Activated naive CD8-positive, alpha-beta T cell treated with anti-CD3 and anti-CD28 coated beads, Interleukin-2, amount 10 ng/mL, durations not matched to agents 7 days and 5 days (primary cell): ENCODE measurements around the gene DGCR6. TPM values are rescaled to one million over a fixed set of nuclear protein-coding genes. Genes with fewer than 3 reads are reported as not detected.
"Not testable (repeated sequence)": the region's sequence is repeated elsewhere in the genome, so short reads cannot be mapped to it uniquely, and the experiment has no call there.

Source experiments
- ATAC-seq: fragments of 150-1000 bp; cut with Tn5 transposase; one replicate; pipeline ENCODE4 v1.10.0; 2021; ENCODE audit warnings: low read depth, moderate library complexity
- POLR2A ChIA-PET: fragments of 350-600 bp; sonication (Branson Sonifier 250); formaldehyde crosslinking; loops from one replicate; lab custom pipeline; 2021; ENCODE audit warnings: antibody characterized with exemption; lab: Charles Lee
- DNase-seq: peaks from one replicate; pipeline ENCODE4 v3.0.0; 2021
- H3K27ac Mint-ChIP-seq: one replicate; pipeline ENCODE4 v1.8.0; 2022; ENCODE audit warnings: mild to moderate bottlenecking, mixed read lengths
- H3K27me3 Mint-ChIP-seq: one replicate; pipeline ENCODE4 v1.8.0; 2022; ENCODE audit warnings: mild to moderate bottlenecking, moderate library complexity, mixed read lengths
- H3K36me3 Mint-ChIP-seq: one replicate; pipeline ENCODE4 v1.8.0; 2021; ENCODE audit warnings: mild to moderate bottlenecking, mixed read lengths
- H3K4me1 Mint-ChIP-seq: one replicate; pipeline ENCODE4 v1.8.0; 2021; ENCODE audit warnings: mixed read lengths
- H3K4me3 Mint-ChIP-seq: one replicate; pipeline ENCODE4 v1.8.0; 2022; ENCODE audit warnings: mild to moderate bottlenecking, moderate library complexity, mixed read lengths
- H3K9me3 Mint-ChIP-seq: one replicate; pipeline ENCODE4 v1.8.0; 2021; ENCODE audit warnings: mixed read lengths
- total RNA-seq, 2 experiments: library from RNA; stranded (reverse); gene quantifications; one replicate each; pipeline ENCODE4 v1.2.3, GENCODE V29; 2021

The DGCR6 gene
- total RNA-seq, 2 experiments from 2014 or later = 2.8 to 2.9 TPM

DNA sequence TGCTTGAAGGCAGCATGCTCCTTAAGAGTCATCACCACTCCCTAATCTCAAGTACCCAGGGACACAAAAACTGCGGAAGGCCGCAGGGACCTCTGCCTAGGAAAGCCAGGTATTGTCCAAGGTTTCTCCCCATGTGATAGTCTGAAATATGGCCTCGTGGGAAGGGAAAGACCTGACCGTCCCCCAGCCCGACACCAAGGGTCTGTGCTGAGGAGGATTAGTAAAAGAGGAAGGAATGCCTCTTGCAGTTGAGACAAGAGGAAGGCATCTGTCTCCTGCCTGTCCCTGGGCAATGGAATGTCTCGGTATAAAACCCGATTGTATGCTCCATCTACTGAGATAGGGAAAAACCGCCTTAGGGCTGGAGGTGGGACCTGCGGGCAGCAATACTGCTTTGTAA, 41.0 kb downstream of the DGCR6 start:
- POLR2A ChIA-PET, H3K9me3 Mint-ChIP-seq, H3K4me1 Mint-ChIP-seq, H3K27ac Mint-ChIP-seq, DNase-seq, H3K4me3 Mint-ChIP-seq, ATAC-seq, H3K36me3 Mint-ChIP-seq: not testable (repeated sequence)
- H3K27me3 Mint-ChIP-seq = peaks cover 13% of the 10 kb centered on the region

DNA sequence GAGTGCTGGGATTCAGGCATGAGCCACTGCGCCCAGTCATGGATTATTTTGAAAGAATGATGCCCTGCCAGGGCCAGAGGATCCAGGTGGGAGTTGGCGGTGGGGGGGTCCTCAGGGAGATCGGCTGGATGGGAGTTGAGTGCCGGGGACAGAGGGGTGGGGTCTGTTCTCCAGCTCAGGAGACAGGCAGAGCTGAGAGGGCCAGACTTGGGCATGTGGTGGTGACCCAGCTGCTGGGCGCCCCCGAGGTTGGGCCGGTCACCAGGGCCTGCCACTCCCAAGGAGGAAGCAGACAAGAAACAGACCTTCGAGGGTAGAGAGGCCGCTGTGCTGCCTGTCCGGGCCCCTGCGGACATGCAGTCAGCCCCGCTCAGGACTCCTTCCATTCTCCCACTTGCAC, 41.8 kb downstream of the DGCR6 start:
- ATAC-seq (no peak), DNase-seq (no peak)
- Mint-ChIP-seq H3K27me3 (peaks cover 13% of the 10 kb centered on the region), H3K4me3 (no peak overlapping the region), H3K9me3 (no peaks in the 10 kb centered on the region), H3K36me3 (no peaks in the 10 kb centered on the region), H3K27ac (no peak overlapping the region), H3K4me1 (no peaks in the 10 kb centered on the region)
- POLR2A ChIA-PET = no interaction called here

DNA sequence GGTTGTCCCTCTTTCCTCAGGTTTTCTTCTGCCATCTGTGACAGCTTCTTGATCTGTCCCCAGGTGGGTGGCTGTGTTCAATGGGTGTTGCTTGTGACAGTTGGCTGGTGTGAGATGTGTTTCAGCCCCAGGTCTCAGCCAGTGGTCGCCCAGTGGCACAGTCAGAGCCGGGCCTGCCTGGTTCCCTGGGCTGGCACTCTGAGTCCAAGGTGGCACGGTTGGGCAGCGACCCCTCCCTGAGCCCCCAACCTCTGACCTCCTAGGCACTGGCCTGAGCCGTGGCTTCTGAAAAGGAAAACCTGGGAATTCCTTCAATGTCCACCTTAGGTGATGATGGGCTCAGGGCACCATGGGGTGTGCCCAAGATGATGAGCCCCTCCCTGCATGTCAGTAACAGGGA, 44.0 kb downstream of the DGCR6 start:
- Mint-ChIP-seq H3K36me3 (no peaks in the 10 kb centered on the region), H3K27ac (no peak overlapping the region), H3K9me3 (no peaks in the 10 kb centered on the region), H3K4me1 (no peaks in the 10 kb centered on the region), H3K4me3 (no peak overlapping the region), H3K27me3 (peaks cover 13% of the 10 kb centered on the region)
- ATAC-seq (no peak), DNase-seq (no peak)
- POLR2A ChIA-PET = no interaction called here

DNA sequence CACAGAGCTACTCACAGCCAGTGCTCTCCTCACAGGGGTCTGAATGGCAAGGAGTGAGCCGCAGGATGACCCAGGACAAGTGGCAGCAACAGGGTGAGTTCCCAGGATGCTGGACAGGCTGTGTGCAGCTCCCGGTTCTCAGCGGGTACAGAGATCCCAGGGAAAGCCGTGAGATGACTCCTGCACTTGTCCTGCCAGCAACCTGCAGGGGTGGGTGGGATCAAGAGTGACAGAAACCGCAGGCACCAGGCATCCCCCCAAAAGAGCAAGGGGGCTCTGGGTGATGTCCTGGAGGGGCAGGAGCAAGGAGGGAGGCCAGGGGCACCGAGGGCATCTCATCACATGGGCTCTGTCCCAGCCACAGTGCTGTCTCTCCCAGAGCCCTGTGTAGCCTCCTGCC, 45.9 kb downstream of the DGCR6 start:
- Mint-ChIP-seq H3K27ac (no peak overlapping the region), H3K36me3 (no peaks in the 10 kb centered on the region), H3K9me3 (no peaks in the 10 kb centered on the region), H3K4me1 (no peaks in the 10 kb centered on the region), H3K27me3 (peaks cover 13% of the 10 kb centered on the region), H3K4me3 (no peak overlapping the region)
- DNase-seq (no peak), ATAC-seq (no peak)
- POLR2A ChIA-PET = no interaction called here

DNA sequence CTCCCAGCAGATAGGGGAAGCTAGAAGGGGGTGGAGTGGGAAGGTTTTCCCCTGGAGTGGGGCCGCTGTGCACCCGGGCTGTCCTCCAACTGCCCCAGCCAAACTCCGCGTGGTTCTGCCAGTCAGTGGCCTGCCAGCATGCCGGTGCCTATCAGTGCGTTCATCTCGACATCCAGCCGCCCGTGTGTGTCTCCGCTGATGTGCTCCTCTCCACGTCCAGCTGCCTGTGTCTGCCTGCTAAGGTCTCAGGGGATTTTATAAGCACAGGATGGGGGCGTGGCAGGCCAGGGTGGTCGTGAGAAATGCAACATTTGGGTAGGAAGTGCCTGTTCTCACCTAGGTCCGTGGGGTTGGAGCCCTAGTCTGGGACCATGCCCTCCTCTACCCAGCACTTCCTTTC, 47.0 kb downstream of the DGCR6 start:
- H3K4me3 Mint-ChIP-seq, H3K4me1 Mint-ChIP-seq, H3K27me3 Mint-ChIP-seq, H3K9me3 Mint-ChIP-seq, DNase-seq, POLR2A ChIA-PET, ATAC-seq, H3K36me3 Mint-ChIP-seq, H3K27ac Mint-ChIP-seq: not testable (repeated sequence)

DNA sequence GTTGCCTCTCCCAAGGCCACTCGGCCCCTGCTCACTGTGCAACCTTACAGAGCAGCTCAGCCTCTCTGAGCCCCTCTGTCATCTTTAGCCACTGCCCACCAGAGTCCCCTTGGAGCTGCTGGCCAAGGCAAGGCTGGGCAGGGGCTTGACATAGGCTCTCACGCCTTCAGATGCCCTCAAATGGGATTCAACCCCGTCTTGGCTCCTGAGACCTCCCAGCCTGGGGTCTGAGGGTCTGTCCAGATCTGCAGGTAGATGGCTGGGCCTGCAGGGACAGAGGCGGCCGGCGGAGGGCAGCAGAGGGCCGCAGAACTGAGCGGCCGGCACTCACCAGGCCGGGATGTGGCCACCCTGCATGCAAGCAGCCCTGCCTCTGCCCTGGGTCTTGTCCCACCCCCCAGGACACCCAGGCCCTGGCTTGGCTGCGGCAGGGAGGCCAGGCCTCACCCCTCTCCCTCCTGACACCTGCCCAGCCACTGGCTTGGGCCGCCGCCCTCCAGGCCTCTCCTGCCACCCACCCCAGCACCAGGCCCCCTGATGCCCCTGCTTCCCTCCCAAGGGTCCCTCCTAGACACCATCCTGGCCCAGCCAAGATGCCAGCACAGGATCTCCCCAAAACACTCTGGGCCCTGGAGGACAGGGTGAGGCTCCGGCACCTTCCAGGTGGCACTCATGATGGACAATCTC, 48.3 kb downstream of the DGCR6 start:
- H3K27me3 Mint-ChIP-seq, H3K27ac Mint-ChIP-seq, H3K36me3 Mint-ChIP-seq, POLR2A ChIA-PET, H3K4me3 Mint-ChIP-seq, H3K4me1 Mint-ChIP-seq, H3K9me3 Mint-ChIP-seq: not testable (repeated sequence)
- peak; percentile 79 for DNase-seq
- ATAC-seq = peak; percentile 73

DNA sequence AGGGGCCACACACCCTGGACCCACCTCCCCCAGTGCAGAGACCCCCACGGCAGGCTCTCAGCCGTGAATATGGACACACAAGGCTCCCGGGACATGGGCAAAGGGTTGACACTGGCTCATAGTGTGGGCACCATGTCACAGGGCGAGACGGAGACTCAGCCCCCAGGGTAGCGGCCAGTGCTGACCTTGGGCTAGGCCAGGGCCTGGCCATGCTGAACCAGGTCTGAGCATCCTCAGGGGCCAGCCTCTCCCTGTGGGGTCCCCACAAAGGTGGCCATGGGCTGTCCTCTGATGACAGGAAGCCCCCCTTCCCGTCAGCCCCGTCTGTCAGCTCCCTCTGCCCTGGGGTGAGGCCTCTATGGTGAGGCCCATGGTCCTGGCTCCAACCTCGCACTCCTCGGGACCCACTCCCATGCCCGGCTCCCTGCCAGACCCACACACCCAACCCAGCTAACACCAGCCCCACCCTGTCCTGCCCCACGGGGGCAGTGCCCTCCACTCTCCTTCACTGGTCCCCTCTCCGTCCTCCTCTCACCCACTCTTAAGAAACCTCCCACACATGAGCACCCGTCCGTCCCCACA, 49.0 kb downstream of the DGCR6 start:
- H3K9me3 Mint-ChIP-seq = no peaks in the 10 kb centered on the region
- H3K27ac Mint-ChIP-seq = no peak overlapping the region
- ATAC-seq = no peak
- no peaks in the 10 kb centered on the region for H3K36me3 Mint-ChIP-seq
- peak; percentile 26 for DNase-seq
- H3K4me1 Mint-ChIP-seq = peaks cover 3% of the 10 kb centered on the region
- no peak overlapping the region for H3K4me3 Mint-ChIP-seq
- POLR2A ChIA-PET = no interaction called here
- H3K27me3 Mint-ChIP-seq = no peaks in the 10 kb centered on the region

DNA sequence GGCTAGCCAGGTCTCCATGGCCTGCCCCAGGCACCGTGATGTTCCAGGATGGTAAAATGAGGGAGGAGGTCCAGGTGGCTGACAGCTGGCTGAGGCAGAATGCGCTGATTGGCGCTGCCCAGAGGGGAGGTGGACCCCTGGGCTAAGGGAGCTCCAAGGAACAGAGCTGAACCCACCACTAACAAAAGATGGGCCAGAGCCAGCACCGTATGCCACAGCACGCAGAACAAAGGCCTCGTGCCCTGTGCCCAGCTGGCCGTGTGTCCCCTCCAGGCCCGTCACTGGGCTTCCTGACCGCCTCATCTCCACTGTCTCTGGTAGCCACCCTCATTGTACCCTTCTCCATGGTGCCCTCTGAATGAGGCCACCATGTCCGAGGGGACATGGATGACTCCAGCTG, 49.6 kb downstream of the DGCR6 start:
- H3K36me3 Mint-ChIP-seq = no peaks in the 10 kb centered on the region
- ATAC-seq = no peak

DNA sequence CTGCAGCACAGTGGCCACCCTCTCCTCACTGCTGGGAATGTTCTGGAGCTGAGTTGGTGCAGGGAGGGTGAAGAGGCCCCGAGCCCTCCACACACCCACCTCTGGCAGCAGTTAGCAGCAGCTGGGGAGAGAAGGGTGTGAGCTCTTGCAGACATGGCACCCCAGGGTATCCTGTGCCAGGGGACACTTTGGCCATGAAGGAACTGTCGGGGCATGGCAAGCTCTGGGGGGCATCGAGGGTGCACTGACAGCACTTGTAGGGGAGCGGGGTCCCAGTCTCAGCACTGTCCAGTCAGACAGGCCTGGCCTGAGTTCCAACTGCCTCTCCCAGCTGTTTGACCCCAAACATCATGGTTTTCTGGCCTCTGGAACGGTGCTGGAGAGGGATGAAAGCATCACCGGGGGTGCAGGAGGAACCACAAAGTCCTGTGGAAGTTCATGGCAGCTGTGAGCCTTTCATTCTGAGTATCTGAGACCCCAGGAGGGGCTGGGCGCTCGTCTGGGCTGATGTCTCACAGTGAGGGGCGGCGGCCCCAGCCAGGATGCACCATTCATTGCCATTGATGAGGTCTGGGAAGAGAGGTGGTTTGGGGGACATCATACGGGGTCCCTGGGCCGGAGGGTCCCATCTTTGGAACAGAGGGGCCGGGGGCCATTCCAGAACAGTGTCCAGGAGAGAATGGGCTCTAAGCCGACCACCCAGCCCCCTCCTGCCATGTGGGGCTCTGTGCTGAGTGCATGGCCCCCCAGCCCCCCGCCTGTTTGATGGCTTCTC, 50.2 kb downstream of the DGCR6 start:
- H3K27ac Mint-ChIP-seq, DNase-seq, H3K27me3 Mint-ChIP-seq, POLR2A ChIA-PET, H3K4me1 Mint-ChIP-seq, H3K9me3 Mint-ChIP-seq, ATAC-seq, H3K4me3 Mint-ChIP-seq, H3K36me3 Mint-ChIP-seq: not testable (repeated sequence)

More for the DNA sequence above, 49.6 kb downstream of the DGCR6 start:
- Mint-ChIP-seq H3K4me3 (no peak overlapping the region), H3K27ac (no peak overlapping the region), H3K4me1 (peaks cover 3% of the 10 kb centered on the region), H3K27me3 (no peaks in the 10 kb centered on the region), H3K9me3 (no peaks in the 10 kb centered on the region)
- no peak for DNase-seq
- POLR2A ChIA-PET = no interaction called here

DNA sequence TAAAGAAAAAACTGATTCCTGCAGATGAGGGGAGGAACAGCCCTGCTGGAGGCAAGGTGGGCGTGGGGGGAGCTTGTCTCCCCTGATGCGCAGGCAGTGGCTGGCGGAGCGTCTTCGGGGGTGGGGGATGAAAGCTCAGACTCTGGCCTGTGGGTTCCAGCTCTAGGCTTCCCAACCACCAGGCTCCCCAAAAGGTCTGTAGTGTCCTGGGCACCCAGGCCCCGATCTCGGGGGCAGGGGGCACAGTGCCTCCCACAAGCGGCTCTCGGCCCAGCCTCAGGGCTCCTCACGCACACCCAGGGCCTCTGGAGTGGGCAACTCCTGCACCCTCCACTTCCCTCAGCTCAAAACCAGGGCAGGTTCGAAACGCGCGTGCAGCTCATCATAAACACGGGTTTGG, 50.8 kb downstream of the DGCR6 start:
- H3K4me3 Mint-ChIP-seq = not testable (repeated sequence)

DNA sequence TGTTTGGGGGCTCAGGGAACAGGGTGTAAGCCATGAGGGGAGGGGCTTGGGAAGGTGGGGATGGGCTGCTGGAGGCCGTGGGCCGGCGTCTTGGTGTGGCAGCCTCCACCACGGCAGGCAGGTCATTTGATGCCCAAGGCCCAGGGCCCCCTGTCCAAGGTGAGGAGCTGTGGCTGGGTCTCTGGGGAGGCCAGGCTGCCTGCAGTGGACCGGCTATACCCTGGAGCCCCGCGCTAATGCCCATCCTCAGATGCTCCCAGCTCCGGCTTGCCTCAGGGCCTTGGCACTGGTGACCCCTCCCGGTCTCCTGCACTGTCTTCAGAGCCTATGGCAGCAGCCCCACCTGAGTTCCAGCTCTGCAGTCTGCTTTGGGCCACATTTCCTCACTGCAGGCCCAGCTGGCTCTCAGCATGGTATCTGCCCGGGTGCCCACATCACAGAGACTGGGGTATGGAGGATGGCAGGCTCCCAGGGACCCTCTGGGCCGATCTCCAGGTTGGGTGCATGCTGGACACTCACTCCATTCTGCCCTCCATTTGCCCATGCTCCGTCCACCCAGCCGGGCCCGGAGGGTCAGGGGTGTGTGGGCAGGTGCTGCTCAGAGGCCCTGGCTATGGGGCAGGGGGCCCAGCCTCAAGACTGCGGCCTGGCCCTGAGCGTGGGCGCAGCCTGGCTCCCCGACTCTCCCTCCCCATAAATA, 51.7 kb downstream of the DGCR6 start:
- H3K4me1 Mint-ChIP-seq, H3K9me3 Mint-ChIP-seq, POLR2A ChIA-PET, H3K27ac Mint-ChIP-seq, H3K36me3 Mint-ChIP-seq, ATAC-seq, H3K27me3 Mint-ChIP-seq, H3K4me3 Mint-ChIP-seq, DNase-seq: not testable (repeated sequence)

More for the DNA sequence above, 50.8 kb downstream of the DGCR6 start:
- H3K27me3 Mint-ChIP-seq, POLR2A ChIA-PET, DNase-seq, H3K36me3 Mint-ChIP-seq, H3K4me1 Mint-ChIP-seq, H3K9me3 Mint-ChIP-seq, H3K27ac Mint-ChIP-seq, ATAC-seq: not testable (repeated sequence)

DNA sequence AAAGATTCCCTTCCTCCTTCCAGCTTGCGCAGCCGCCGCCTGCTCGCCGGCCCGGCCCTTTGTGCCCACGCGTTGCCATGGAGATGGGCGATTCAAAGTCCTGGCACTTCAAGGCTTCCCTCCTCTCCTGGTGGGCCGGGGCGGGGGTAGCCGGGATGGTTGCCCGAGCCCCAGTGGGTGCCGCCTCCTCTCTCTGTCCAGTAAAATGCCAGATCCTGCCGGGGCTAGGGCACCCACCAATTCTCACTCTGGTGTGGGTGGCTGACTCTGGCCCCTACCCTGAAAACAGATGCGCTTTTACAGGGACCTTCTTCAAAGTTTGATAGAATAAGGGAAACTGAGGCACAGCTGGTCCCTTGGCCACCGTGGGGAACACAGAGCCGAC, 52.2 kb downstream of the DGCR6 start:
- H3K27ac Mint-ChIP-seq = not testable (repeated sequence)

DNA sequence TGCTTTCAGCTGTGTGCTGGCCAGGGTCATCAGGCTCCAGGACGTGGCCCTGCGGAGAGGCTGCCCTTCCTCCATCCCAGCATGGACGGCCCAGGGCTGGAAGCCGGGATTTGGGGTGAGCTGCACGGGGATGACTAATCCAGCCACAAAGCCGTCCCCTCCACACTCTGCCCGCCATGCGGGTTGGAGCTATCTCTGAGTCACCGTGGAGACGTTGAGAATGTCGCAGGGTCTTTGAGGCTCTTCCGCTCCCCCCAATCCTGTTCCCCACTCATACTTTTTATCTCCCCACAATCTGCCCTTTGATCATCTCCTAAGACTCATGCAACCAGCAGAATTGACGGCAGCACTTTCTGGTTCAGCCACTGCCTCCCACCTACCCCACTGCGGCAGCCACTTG, 52.6 kb downstream of the DGCR6 start:
- H3K9me3 Mint-ChIP-seq, H3K4me3 Mint-ChIP-seq, H3K27ac Mint-ChIP-seq, H3K36me3 Mint-ChIP-seq, DNase-seq, POLR2A ChIA-PET, H3K4me1 Mint-ChIP-seq, ATAC-seq, H3K27me3 Mint-ChIP-seq: not testable (repeated sequence)

More for the DNA sequence above, 52.2 kb downstream of the DGCR6 start:
- ATAC-seq, POLR2A ChIA-PET, H3K9me3 Mint-ChIP-seq, H3K4me3 Mint-ChIP-seq, H3K36me3 Mint-ChIP-seq, H3K27me3 Mint-ChIP-seq, DNase-seq, H3K4me1 Mint-ChIP-seq: not testable (repeated sequence)
